HepG2 (cell line): ENCODE results near the gene GSK3A. TPM values are rescaled to one million over a fixed set of nuclear protein-coding genes. Genes with fewer than 3 reads are reported as not detected.
A peak's percentile ranks its signal among the peaks of the same experiment; 100 is the strongest.

Experiments
- PLRG1 ChIP-seq: fragments of 450-650 bp; conservative IDR thresholded peaks from 2 replicates; pipeline ENCODE4 v1.6.1; 2016
- SUZ12 ChIP-seq: fragments of 150-350 bp; IDR thresholded peaks from 2 replicates; pipeline ENCODE4 v1.6.1; 2014; ENCODE audit warnings: low read depth, low read length
- TP53 ChIP-seq: sonication (generic); formaldehyde crosslinking; conservative IDR thresholded peaks from 2 replicates; pipeline ENCODE4 v1.4.0; 2020; ENCODE audit warnings: missing genetic modification reagents
- ZKSCAN5 ChIP-seq: sonication (generic); formaldehyde crosslinking; IDR thresholded peaks from 2 replicates; pipeline ENCODE4 v1.5.1; 2020; ENCODE audit warnings: mild to moderate bottlenecking, missing genetic modification reagents
- ZNF205 ChIP-seq: IDR thresholded peaks from 2 replicates; pipeline ENCODE4 v1.6.1; 2018; ENCODE audit warnings: missing biosample characterization, missing genetic modification reagents
- ZNF264 ChIP-seq: sonication (generic); formaldehyde crosslinking; IDR thresholded peaks from 2 replicates; pipeline ENCODE4 v1.4.0; 2020; ENCODE audit warnings: missing genetic modification reagents
- ZNF326 ChIP-seq: sonication (generic); formaldehyde crosslinking; IDR thresholded peaks from 2 replicates; pipeline ENCODE4 v1.4.0; 2020; ENCODE audit warnings: missing genetic modification reagents, borderline replicate concordance
- ZNF530 ChIP-seq: sonication (generic); formaldehyde crosslinking; IDR thresholded peaks from 2 replicates; pipeline ENCODE4 v1.5.0; 2020; ENCODE audit warnings: low read depth, mild to moderate bottlenecking, missing genetic modification reagents
- ZNF558 ChIP-seq: sonication (generic); formaldehyde crosslinking; IDR thresholded peaks from 2 replicates; pipeline ENCODE4 v1.9.0; 2022; ENCODE audit warnings: mild to moderate bottlenecking, missing genetic modification reagents, borderline replicate concordance
- ZNF644 ChIP-seq: IDR thresholded peaks from 2 replicates; pipeline ENCODE4 v1.6.1; 2016; ENCODE audit warnings: low read depth
- polyA plus RNA-seq, 8 experiments: library from polyadenylated mRNA; depleted of rRNA in 3 of 8; stranded (reverse) in 7 of 8; unstranded in 1 of 8; fragments of >200 nt; fragmentation: Illumina TruSeq in 4 of 8; extraction: Trizol in 4 of 8; gene quantifications; 2 replicates each; pipeline versions ENCODE4 v1.2.1 to v1.2.3, GENCODE V29; 2011 to 2016; ENCODE audit warnings: low read depth in 4 of 8, missing spikeins in 1 of 8, mixed read lengths in 1 of 8; ENCODE audit not compliant: insufficient read depth in 1 of 8
- total RNA-seq, 5 experiments: library from RNA; depleted of rRNA; stranded (reverse); fragments of >200 nt; fragmentation: Illumina TruSeq; extraction: Trizol; gene quantifications; 2 replicates each; pipeline ENCODE4 v1.2.3, GENCODE V29; 2016; ENCODE audit warnings: low read depth in 1 of 5
- TF ChIP-seq, protein P1 (sequence below): sonication (generic); formaldehyde crosslinking; IDR thresholded peaks from 2 replicates; pipeline ENCODE4 v1.4.0; 2020; ENCODE audit warnings: missing genetic modification reagents
- TF ChIP-seq, protein P2 (sequence below): sonication (generic); formaldehyde crosslinking; IDR thresholded peaks from 2 replicates; pipeline ENCODE4 v1.5.0; 2020; ENCODE audit warnings: mild to moderate bottlenecking, missing genetic modification reagents, borderline replicate concordance
- TF ChIP-seq, protein P3 (sequence below): sonication (generic); formaldehyde crosslinking; IDR thresholded peaks from 2 replicates; pipeline ENCODE4 v1.5.1; 2020; ENCODE audit warnings: missing genetic modification reagents, mild to moderate bottlenecking, borderline replicate concordance

Gene GSK3A
- total and polyA plus RNA-seq, 2 of the 13 experiments (the other 11 are each of a cell fraction or from before 2014, with no cell fraction given), result 16.9 to 52.5 TPM

DNA sequence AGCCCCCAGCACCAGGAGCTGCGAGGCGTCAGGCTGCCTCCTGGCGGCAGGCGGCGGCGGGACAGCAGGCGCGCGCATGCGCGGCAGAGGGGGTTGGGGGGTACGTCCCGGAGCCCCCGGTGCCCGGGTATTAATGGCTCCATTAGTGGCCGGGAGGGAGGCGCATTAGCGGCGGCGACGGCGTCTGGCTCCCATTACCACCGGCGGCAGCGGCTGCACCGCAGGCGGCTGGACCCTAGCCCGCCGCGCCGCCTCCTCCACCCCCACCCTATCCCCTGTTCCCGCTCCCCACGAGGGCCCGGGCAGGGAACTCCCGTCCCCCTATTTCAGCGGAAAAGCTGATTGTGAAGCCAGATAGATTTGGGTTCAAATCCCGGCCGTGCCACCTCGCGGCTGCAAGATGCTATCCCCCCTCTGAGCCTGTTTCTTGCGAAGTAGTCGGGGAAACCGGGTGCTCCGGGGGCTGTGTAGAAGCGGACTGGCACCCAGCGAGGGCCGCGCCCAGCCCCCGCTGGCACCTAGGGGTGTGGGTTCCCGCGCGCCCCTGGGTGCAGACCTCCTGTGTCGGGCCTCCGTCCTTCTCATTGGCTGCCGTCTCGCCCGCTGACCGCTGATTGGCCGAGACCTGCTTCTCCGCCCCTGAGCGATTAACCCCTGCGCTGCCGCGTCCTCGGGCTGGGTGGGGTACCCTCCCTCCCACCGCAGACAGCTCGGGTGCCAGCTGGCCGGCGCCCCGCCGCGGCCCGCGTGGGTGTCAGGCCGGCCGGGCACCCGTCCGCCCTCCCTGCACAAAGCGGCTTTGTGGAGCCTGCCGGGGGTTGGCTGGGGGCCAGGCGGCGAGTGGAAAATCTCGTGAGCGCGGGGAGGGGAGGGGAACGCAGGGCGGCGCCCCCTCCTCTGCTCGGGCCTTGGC lies 37.8 kb upstream of the GSK3A start (continued):
- TF ChIP-seq, protein P1, sequence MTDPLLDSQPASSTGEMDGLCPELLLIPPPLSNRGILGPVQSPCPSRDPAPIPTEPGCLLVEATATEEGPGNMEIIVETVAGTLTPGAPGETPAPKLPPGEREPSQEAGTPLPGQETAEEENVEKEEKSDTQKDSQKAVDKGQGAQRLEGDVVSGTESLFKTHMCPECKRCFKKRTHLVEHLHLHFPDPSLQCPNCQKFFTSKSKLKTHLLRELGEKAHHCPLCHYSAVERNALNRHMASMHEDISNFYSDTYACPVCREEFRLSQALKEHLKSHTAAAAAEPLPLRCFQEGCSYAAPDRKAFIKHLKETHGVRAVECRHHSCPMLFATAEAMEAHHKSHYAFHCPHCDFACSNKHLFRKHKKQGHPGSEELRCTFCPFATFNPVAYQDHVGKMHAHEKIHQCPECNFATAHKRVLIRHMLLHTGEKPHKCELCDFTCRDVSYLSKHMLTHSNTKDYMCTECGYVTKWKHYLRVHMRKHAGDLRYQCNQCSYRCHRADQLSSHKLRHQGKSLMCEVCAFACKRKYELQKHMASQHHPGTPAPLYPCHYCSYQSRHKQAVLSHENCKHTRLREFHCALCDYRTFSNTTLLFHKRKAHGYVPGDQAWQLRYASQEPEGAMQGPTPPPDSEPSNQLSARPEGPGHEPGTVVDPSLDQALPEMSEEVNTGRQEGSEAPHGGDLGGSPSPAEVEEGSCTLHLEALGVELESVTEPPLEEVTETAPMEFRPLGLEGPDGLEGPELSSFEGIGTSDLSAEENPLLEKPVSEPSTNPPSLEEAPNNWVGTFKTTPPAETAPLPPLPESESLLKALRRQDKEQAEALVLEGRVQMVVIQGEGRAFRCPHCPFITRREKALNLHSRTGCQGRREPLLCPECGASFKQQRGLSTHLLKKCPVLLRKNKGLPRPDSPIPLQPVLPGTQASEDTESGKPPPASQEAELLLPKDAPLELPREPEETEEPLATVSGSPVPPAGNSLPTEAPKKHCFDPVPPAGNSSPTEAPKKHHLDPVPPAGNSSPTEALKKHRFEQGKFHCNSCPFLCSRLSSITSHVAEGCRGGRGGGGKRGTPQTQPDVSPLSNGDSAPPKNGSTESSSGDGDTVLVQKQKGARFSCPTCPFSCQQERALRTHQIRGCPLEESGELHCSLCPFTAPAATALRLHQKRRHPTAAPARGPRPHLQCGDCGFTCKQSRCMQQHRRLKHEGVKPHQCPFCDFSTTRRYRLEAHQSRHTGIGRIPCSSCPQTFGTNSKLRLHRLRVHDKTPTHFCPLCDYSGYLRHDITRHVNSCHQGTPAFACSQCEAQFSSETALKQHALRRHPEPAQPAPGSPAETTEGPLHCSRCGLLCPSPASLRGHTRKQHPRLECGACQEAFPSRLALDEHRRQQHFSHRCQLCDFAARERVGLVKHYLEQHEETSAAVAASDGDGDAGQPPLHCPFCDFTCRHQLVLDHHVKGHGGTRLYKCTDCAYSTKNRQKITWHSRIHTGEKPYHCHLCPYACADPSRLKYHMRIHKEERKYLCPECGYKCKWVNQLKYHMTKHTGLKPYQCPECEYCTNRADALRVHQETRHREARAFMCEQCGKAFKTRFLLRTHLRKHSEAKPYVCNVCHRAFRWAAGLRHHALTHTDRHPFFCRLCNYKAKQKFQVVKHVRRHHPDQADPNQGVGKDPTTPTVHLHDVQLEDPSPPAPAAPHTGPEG, result peak; percentile 68
- TF ChIP-seq ZNF558 (no peak; the same call in 1 of the 2 replicates), ZNF530 (CRISPR knock-in tag) (no peak), ZNF205 (CRISPR knock-in tag) (no peak), SUZ12 (no peak), TP53 (CRISPR knock-in tag) (no peak), PLRG1 (no peak), ZNF326 (CRISPR knock-in tag) (no peak), ZNF264 (0 out of 2 replicates have a peak, but pooled peaks have one; percentile 29), ZKSCAN5 (no peak), ZNF644 (CRISPR knock-in tag) (no peak)
- TF ChIP-seq, protein P2, sequence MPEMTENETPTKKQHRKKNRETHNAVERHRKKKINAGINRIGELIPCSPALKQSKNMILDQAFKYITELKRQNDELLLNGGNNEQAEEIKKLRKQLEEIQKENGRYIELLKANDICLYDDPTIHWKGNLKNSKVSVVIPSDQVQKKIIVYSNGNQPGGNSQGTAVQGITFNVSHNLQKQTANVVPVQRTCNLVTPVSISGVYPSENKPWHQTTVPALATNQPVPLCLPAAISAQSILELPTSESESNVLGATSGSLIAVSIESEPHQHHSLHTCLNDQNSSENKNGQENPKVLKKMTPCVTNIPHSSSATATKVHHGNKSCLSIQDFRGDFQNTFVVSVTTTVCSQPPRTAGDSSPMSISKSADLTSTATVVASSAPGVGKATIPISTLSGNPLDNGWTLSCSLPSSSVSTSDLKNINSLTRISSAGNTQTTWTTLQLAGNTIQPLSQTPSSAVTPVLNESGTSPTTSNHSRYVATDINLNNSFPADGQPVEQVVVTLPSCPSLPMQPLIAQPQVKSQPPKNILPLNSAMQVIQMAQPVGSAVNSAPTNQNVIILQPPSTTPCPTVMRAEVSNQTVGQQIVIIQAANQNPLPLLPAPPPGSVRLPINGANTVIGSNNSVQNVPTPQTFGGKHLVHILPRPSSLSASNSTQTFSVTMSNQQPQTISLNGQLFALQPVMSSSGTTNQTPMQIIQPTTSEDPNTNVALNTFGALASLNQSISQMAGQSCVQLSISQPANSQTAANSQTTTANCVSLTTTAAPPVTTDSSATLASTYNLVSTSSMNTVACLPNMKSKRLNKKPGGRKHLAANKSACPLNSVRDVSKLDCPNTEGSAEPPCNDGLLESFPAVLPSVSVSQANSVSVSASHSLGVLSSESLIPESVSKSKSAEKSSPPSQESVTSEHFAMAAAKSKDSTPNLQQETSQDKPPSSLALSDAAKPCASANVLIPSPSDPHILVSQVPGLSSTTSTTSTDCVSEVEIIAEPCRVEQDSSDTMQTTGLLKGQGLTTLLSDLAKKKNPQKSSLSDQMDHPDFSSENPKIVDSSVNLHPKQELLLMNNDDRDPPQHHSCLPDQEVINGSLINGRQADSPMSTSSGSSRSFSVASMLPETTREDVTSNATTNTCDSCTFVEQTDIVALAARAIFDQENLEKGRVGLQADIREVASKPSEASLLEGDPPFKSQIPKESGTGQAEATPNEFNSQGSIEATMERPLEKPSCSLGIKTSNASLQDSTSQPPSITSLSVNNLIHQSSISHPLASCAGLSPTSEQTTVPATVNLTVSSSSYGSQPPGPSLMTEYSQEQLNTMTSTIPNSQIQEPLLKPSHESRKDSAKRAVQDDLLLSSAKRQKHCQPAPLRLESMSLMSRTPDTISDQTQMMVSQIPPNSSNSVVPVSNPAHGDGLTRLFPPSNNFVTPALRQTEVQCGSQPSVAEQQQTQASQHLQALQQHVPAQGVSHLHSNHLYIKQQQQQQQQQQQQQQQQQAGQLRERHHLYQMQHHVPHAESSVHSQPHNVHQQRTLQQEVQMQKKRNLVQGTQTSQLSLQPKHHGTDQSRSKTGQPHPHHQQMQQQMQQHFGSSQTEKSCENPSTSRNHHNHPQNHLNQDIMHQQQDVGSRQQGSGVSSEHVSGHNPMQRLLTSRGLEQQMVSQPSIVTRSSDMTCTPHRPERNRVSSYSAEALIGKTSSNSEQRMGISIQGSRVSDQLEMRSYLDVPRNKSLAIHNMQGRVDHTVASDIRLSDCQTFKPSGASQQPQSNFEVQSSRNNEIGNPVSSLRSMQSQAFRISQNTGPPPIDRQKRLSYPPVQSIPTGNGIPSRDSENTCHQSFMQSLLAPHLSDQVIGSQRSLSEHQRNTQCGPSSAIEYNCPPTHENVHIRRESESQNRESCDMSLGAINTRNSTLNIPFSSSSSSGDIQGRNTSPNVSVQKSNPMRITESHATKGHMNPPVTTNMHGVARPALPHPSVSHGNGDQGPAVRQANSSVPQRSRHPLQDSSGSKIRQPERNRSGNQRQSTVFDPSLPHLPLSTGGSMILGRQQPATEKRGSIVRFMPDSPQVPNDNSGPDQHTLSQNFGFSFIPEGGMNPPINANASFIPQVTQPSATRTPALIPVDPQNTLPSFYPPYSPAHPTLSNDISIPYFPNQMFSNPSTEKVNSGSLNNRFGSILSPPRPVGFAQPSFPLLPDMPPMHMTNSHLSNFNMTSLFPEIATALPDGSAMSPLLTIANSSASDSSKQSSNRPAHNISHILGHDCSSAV (CRISPR knock-in tag), result no peak
- TF ChIP-seq, protein P3, sequence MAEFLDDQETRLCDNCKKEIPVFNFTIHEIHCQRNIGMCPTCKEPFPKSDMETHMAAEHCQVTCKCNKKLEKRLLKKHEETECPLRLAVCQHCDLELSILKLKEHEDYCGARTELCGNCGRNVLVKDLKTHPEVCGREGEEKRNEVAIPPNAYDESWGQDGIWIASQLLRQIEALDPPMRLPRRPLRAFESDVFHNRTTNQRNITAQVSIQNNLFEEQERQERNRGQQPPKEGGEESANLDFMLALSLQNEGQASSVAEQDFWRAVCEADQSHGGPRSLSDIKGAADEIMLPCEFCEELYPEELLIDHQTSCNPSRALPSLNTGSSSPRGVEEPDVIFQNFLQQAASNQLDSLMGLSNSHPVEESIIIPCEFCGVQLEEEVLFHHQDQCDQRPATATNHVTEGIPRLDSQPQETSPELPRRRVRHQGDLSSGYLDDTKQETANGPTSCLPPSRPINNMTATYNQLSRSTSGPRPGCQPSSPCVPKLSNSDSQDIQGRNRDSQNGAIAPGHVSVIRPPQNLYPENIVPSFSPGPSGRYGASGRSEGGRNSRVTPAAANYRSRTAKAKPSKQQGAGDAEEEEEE, result no peak
